Testis (tissue), 3 donors: ENCODE data around the gene SYK. TPM values are rescaled to one million over a fixed set of nuclear protein-coding genes. Genes with fewer than 3 reads are reported as not detected.

ENCODE experiments used
- DNase-seq: peaks from one replicate; pipeline ENCODE4 v3.0.0-alpha.2; 2019
- H3K27ac ChIP-seq, 2 donors: fragments of 200-600 bp; sonication (generic); one replicate each; pipeline ENCODE4 v1.5.1; 2019
- H3K27me3 ChIP-seq: fragments of 200-600 bp; sonication (generic); one replicate; pipeline ENCODE4 v1.5.1; 2019
- H3K36me3 ChIP-seq: fragments of 200-600 bp; sonication (generic); one replicate; pipeline ENCODE4 v1.5.1; 2017; ENCODE audit warnings: low read depth; ENCODE audit errors: missing control alignments
- H3K4me1 ChIP-seq: fragments of 200-600 bp; sonication (generic); one replicate; pipeline ENCODE4 v1.5.1; 2019
- H3K4me3 ChIP-seq, 2 donors: fragments of 200-600 bp; sonication (generic); one replicate each; pipeline ENCODE4 v1.5.1; 2017 to 2019
- H3K9me3 ChIP-seq: fragments of 200-600 bp; sonication (generic); one replicate; pipeline ENCODE4 v1.5.1; 2017
- POLR2A ChIP-seq: fragments of 450-650 bp; IDR thresholded peaks from one replicate; pipeline ENCODE4 v1.6.1; 2017; ENCODE audit warnings: antibody characterized with exemption, mild to moderate bottlenecking, moderate library complexity
- WGBS, 2 donors: methylation state at CpG; one replicate each; pipeline ENCODE4 v1.1.5; 2018; 5-methylcytosine and 5-hydroxymethylcytosine counted together
- intact Hi-C: fragments of 100-400 bp; cut with DNase I; formaldehyde crosslinking; loops from one replicate; pipeline ENCODE4 v1.15.1; 2023; ENCODE audit warnings: low total_unique reads
- polyA plus RNA-seq: library from polyadenylated mRNA; stranded (reverse); fragments of 350-450 nt; fragmentation: Illumina TruSeq; extraction: RNeasy Lipid Tissue Mini Kit (QIAGEN cat#74804); gene quantifications from one replicate; pipeline ENCODE4 v1.2.3, GENCODE V29; 2014; ENCODE audit warnings: low read depth, low replicate concordance; ENCODE audit not compliant: insufficient read depth
- total RNA-seq, 2 donors: library from RNA; depleted of rRNA; stranded (reverse); fragments of >200 nt; gene quantifications; one replicate each; pipeline ENCODE4 v1.2.3, GENCODE V29; 2016
- TF ChIP-seq, protein P1 (sequence below), 3 experiments: fragments of 450-650 bp in 2 of 3; fragments of 200-600 bp in 1 of 3; sonication (generic) in 1 of 3; IDR thresholded peaks; one replicate each; pipeline ENCODE4 v1.5.1; 2016 to 2019; ENCODE audit warnings: antibody characterized with exemption in 3 of 3, mild to moderate bottlenecking in 2 of 3, moderate library complexity in 1 of 3

The SYK gene
- total and polyA plus RNA-seq, 3 donors from 2014 or later = 22.0 to 51.1 (median 30.8) TPM

DNA sequence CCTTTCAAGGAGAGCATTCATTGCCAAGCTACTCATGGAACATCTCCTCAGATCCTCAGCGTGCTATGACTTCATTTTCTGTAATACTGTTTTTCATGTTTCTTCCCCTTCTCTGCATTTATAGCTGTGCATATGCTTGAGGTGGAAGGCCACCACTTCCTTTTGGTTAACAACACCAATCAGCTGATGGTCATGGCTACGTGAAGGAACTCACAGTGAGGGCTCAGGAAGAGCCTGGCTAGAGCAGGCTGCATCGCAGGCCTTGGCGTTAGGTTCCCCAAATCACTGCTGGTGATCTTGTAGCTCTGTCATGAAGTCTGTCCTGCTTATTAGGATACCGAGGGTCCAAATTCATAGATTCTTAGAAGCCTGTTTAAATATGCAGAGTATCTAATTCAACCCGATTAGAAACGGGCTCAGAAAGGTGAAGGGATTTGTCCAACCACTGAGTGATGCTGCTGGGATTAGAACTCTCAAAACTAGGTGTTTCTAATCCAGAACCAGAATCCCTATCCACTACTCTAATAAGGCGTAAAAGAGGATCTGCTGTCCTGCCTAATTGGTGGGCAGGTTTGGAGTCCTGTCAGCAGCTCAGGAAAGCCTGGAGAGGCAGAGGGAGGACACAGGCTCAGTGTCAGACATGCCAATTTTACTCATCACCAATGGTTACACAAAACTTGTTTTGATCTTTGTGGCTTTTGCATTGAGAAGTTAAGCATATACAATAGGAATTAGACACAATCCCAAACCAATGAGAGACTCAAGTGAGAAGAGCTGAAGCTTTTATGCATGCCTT lies 7.5 kb downstream of the SYK start:
- no peak for DNase-seq
- Histone ChIP-seq H3K9me3 (no peaks in the 10 kb centered on the region), H3K4me1 (peaks cover 9% of the 10 kb centered on the region), H3K27me3 (no peaks in the 10 kb centered on the region), H3K36me3 (no peaks in the 10 kb centered on the region), H3K4me3 (no peak overlapping the region), H3K27ac (no peak overlapping the region)
- intact Hi-C loops = no loop called here
- TF ChIP-seq, protein P1, sequence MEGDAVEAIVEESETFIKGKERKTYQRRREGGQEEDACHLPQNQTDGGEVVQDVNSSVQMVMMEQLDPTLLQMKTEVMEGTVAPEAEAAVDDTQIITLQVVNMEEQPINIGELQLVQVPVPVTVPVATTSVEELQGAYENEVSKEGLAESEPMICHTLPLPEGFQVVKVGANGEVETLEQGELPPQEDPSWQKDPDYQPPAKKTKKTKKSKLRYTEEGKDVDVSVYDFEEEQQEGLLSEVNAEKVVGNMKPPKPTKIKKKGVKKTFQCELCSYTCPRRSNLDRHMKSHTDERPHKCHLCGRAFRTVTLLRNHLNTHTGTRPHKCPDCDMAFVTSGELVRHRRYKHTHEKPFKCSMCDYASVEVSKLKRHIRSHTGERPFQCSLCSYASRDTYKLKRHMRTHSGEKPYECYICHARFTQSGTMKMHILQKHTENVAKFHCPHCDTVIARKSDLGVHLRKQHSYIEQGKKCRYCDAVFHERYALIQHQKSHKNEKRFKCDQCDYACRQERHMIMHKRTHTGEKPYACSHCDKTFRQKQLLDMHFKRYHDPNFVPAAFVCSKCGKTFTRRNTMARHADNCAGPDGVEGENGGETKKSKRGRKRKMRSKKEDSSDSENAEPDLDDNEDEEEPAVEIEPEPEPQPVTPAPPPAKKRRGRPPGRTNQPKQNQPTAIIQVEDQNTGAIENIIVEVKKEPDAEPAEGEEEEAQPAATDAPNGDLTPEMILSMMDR (IDR thresholded peaks at IDR 0.05) = no peak
- no peak for TF ChIP-seq POLR2A
- WGBS, 2 donors = 89 to 91% methylated on average over 8 of the region's 8 CpGs

DNA sequence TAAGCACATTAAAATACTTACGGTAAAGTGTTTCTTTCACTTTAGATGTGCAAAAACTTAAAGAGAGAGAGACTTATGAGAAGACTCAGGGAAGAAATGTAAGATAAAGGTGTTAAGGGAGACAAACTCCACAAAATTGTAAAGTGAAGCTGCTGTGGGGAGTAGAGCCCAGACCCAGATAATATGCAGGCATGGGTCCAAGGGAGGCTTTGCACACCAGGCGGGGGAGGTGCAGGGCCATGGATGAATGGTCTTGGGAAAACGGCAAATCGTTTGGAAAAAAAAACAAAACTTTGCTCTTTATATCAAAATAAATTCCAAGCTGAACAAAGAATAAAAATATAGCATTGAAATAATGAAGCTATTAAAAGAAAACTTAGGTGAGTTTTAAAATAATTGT lies 9.1 kb downstream of the SYK start:
- peak; percentile 39 for DNase-seq
- Histone ChIP-seq H3K9me3 (no peaks in the 10 kb centered on the region), H3K36me3 (no peaks in the 10 kb centered on the region), H3K4me1 (no peaks in the 10 kb centered on the region), H3K4me3 (no peak overlapping the region), H3K27ac (no peak overlapping the region), H3K27me3 (no peaks in the 10 kb centered on the region)
- WGBS, 2 donors = 58 to 68% methylated on average over 4 of the region's 4 CpGs
- intact Hi-C loops = no loop called here
- no peak for TF ChIP-seq POLR2A
- TF ChIP-seq, protein P1 (IDR thresholded peaks at IDR 0.05) = no peak

DNA sequence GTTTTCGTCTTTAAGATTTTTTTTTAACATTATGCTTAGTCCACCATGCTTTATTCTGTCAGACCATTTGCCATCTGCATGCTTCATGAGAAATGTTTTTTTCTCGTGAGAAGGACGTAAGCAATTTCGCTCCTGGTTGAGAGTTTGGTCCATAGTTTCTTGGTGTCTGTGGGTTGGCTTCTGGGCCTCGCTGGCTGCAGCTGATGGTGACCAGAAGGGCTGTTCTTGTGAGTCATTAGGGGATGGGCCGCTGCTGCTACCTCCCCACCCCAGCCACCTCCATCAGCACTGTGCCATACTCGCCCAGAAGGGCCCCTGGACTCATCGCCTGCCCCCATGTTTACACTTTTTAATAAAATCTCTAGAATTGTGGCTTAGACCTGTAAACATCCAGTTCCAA lies 11.4 kb downstream of the SYK start:
- H3K27me3 ChIP-seq = no peaks in the 10 kb centered on the region
- H3K36me3 ChIP-seq = no peaks in the 10 kb centered on the region
- H3K4me3 ChIP-seq = no peak overlapping the region
- intact Hi-C loops = no loop called here
- WGBS, 2 donors = 88% methylated on average over 5 to 8 of the region's 8 CpGs
- H3K9me3 ChIP-seq = no peaks in the 10 kb centered on the region
- H3K4me1 ChIP-seq = no peaks in the 10 kb centered on the region
- DNase-seq = no peak
- TF ChIP-seq, protein P1 (IDR thresholded peaks at IDR 0.05) = no peak
- TF ChIP-seq POLR2A = no peak
- no peak overlapping the region for H3K27ac ChIP-seq

DNA sequence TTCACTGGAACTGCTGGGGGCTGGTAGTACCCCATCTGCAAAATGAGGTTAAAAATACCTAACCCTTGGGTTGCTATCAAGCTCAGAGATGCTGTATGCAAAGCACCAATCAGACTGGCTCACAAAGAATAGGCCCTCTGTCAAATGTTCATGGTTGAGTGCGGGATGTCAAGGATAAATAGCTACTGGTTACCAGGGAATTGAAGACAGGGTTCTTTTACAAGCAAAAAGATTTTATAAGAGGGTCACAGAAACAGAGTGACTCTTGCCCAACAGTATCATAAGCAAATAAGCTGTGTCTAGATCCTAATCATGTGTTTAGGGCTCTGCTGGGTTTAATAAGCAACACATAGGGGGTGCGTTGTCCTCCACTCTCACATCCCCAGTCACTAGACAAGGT lies 11.9 kb downstream of the SYK start:
- Histone ChIP-seq H3K9me3 (no peaks in the 10 kb centered on the region), H3K4me1 (no peaks in the 10 kb centered on the region), H3K27ac (no peak overlapping the region), H3K4me3 (no peak overlapping the region), H3K27me3 (no peaks in the 10 kb centered on the region), H3K36me3 (no peaks in the 10 kb centered on the region)
- DNase-seq = no peak
- TF ChIP-seq POLR2A = no peak
- TF ChIP-seq, protein P1 (IDR thresholded peaks at IDR 0.05) = no peak
- intact Hi-C loops = no loop called here
- WGBS, 2 donors = 60 to 87% methylated on average over 2 of the region's 2 CpGs

DNA sequence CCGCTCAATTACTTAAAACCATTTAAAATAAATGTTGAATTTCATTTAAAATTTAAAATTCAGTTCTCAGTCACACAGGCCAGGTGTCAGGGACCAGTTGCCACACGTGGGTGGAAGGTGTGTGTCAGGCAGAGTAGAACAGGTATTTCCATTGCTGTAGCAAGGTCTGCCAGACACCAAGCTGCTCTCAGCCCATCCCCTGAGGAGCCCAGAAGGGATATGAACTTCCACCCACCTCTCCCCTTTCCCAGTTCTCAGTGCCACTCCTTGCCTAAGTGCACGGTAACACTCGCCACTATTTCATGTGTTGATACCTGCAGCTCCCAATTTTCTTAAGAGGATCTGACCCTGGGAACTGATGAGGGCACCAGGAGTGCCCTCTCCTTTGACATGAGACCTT lies 12.7 kb downstream of the SYK start:
- Histone ChIP-seq H3K9me3 (no peaks in the 10 kb centered on the region), H3K36me3 (no peaks in the 10 kb centered on the region), H3K4me3 (no peak overlapping the region), H3K27me3 (no peaks in the 10 kb centered on the region), H3K27ac (no peak overlapping the region), H3K4me1 (no peaks in the 10 kb centered on the region)
- TF ChIP-seq POLR2A = no peak
- TF ChIP-seq, protein P1 (IDR thresholded peaks at IDR 0.05) = no peak
- intact Hi-C loops = no loop called here
- WGBS, 2 donors = 88 to 99% methylated on average over 4 of the region's 4 CpGs
- no peak for DNase-seq
